Retina (tissue), 1 donor: ENCODE data around the gene TNN.

ENCODE experiments used
- DNase-seq: peaks from one replicate; pipeline ENCODE4 v3.0.0-alpha.2; 2016

Gene TNN

DNA sequence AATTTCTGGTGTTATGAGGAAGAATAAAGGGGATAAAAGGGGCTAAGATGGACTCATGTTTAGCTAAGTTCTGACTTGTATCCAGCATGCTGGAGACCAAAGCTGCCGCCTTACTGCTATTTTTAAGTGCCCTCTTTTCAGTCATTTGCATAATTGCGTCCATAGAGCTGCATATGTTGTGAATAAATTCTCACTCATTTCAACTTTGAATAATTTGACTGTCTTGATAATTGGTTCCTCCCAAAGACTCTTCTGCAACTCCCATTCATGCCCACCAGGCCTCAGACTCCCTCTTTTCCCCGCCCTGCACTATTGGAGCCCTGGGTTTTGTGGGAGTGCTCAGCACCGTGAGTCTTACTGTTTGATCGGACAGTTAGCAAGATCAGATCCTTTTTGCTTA, 79.9 kb downstream of the TNN start:
- no peak for DNase-seq

GRCh38 chr1:175148068-175148467, 80.4 kb downstream of the TNN start:
- no peak for DNase-seq

GRCh38 chr1:175150596-175151319, 83.1 kb downstream of the TNN start:
- no peak for DNase-seq

DNA sequence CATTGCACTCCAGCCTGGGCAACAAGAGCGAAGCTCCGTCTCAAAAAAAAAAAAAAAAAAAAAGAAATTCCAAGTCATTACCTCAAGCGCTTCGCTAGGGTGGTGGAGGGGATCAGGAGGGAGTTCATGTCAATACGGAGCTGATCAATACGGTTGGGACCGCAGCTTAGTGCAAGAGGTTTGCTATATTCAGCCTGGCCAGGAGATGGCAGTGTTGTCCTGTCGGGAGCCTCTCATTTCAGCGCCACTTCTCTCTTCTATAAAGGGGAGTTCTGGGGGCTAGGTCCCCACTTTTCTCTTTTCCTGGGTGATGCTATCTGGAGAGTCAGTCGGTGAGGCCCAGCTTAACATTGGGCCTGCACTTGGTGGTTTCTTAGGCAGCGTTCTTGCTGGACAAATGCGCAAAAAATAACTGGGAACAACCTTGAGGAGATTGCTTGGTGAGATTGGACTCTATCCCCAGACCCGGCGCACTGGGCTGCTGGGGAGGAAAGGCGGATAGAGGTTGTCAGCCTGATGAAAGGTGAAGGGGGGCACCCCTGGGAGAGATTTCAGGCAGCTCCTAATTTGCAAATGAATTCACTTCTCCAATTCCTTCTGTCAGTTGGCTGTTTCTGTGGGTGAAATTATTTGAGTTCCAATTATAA, 84.5 kb downstream of the TNN start:
- DNase-seq: peak; percentile 85

GRCh38 chr1:175154629-175155472, 87.2 kb downstream of the TNN start:
- peak; percentile 58 for DNase-seq

GRCh38 chr1:175155473-175155856, 87.8 kb downstream of the TNN start:
- no peak for DNase-seq

- no peak for DNase-seq
Measured at GRCh38 chr1:175155936-175156335, 88.3 kb downstream of the TNN start.

DNA sequence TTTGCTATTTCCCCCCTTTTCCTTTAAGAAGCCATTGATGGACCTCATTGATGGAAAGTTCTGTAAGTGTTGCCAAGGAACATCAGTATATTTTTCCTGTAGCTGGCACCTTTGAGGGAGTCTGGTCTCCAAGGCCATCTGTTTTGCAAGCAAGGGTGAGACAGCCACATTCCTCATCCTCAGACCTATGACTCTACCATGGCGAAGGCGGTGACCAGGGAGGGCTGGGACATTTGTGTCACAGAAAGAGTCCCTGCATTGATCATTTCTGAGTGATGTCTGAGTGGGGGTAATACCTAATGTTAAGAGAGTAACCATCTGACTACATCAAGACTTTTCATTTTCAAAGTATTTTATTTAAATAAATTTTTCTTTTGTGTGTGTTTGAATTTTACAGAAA, 89.6 kb downstream of the TNN start:
- DNase-seq: no peak

GRCh38 chr1:175158170-175158591, 90.5 kb downstream of the TNN start:
- DNase-seq: peak; percentile 17

GRCh38 chr1:175162955-175163354, 95.3 kb downstream of the TNN start:
- DNase-seq: no peak

GRCh38 chr1:175163702-175164101, 96.1 kb downstream of the TNN start:
- DNase-seq: no peak

DNA sequence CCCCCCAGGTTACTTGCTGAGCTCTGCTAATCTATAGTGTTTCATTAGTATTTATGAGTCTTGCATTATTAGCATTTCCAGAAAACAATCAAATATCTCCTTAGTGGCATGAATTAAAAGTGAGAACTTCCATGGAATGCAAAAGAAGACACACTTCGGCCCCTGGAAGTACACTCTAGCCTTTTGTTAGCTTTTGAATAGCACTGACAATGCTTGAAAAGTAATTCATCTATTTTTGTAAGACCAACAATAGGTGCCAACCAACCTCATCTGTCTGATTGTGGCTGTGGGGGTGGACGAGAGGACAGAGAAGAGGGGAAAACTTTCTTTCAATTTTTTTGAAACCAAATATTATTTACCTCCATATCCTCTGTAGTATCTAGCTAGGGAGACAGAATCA, 97.1 kb downstream of the TNN start:
- DNase-seq: no peak

GRCh38 chr1:175166746-175167145, 99.1 kb downstream of the TNN start:
- no peak for DNase-seq

DNA sequence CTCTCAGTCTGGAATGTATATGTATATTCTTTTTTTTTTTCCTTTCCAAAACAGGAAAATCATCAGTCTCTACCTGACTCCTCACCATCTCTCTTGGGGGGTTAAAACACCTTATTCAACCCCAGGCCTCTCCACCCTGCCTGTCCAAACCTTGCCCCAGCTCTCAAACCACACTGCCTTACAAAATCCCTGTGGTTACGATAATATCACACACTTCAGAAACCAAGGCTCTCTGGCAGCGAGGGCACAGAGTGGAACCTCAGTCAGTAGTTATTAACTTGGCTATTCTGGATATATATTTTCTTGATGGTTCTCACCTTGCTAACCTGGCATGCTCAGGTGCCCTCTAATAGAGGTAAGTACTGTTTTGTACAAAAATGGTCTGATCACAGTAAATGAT, 100.2 kb downstream of the TNN start:
- no peak for DNase-seq

GRCh38 chr1:175168782-175169181, 101.1 kb downstream of the TNN start:
- no peak for DNase-seq

DNA sequence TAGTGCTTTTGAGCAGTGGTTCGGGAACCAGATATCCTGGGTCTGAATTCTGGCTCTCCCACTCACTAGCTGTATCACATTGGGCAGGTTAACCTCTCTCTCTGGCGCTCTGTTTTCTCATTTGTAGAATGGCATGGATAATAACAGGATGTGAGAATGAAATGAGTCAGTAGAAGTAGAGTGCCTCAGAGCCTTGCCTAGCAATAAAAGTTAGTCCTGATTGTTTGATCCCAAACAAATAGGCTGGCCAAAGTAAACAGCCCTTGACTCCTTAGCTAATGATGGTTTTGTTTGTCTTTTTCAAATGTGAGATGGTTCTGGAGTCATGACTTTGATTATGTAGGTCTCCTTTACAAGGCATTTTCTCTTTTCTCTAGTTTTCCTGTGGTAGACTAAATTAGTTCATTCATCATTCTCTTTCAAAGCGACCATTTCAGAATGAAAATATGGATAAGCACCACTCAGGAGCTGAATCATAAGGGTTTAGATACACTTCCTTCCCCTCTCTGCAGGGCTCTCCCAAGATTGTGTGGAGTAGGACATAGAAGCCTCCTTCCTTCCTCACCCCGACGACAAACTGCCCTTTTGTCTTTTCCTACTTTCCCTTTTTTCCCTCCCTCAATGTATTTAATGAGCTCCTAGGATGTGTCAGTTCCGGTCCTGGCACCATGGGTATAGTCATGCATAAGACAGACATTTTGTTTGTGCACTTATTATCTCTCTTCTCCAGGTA, 101.8 kb downstream of the TNN start:
- no peak for DNase-seq

DNA sequence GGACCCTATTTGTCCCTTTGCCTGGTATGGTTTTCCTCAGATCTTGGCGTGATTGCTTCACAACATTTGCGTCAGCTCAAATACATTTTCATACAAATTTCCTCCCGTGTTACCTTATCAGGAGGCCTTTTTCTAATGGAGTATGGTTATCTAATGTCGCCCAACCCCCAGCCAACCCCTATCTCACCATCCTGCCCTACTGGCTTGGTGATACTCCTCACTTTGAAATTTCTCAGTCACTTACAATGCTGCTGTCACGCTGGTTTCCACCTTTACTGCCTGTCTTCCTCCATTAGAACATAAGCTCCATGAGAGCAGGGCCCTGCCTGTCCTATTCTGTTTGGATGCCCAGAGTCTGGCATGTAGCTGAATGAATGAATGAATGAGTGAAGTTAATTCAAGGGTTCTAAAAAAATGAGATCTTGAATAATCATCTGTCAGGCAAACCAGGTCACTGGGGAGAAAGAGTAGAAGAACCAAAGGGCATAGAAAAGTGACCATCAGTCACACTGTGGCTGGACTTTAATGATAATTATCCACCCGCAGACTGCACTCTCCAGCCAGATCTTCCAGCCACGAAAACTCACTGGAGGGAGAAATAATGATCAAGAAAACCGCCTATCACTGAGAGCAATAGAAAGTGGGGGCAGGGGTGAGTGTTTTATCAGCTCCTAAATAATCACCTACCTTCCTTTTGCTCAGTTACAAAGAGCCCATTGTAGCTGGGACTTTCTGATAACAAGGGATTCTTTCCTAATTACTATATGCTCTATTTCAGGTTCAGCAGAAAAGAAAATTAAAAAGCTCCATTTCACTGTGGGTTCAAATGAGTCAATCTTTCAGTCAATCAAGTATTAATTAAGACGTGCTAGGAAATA, 103.6 kb downstream of the TNN start:
- no peak for DNase-seq

- no peak for DNase-seq
Measured at GRCh38 chr1:175172503-175172902, 104.9 kb downstream of the TNN start.

DNA sequence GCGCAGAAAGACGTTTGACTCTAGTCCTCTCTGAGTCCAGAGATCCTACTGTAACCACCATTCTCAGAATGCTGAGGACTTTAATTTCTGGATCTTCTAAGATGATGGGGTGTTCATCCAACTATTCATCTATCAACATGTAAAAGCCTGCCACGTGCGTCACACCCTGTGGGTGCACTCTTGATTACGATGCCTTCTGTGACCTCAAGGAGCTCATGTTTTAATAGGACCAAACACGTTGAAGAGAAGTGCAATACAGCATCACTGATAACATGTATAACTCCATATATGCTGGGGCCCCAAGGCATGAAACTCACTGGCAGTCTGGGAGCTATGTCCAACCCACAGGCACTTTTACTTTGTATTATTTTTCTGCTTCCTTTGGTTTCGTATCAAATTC, 105.9 kb downstream of the TNN start:
- no peak for DNase-seq

- no peak for DNase-seq
Measured at GRCh38 chr1:175174309-175175102, 106.9 kb downstream of the TNN start.

GRCh38 chr1:175176246-175176645, 108.6 kb downstream of the TNN start:
- no peak for DNase-seq
